RWPE2 (cell line): Measurements from ENCODE around the gene ATOH7.

Experiments used
- ATAC-seq: fragments of 200-7000 bp; cut with Tn5 transposase; 3 replicates; pipeline ENCODE4 v1.9.1; 2021; ENCODE audit warnings: low read depth
- DNase-seq: peaks from one replicate; pipeline ENCODE4 v3.0.0-alpha.2; 2020; ENCODE audit warnings: low spot score
- H3K27ac ChIP-seq: fragments of 450-650 bp; 2 replicates; pipeline ENCODE4 v1.5.1; 2017; ENCODE audit warnings: mild to moderate bottlenecking; ENCODE audit not compliant: poor library complexity, severe bottlenecking
- H3K27me3 ChIP-seq: fragments of 250-450 bp; sonication (Bioruptor Pico); 2 replicates; pipeline ENCODE4 v1.5.1; 2021; ENCODE audit warnings: mild to moderate bottlenecking, moderate library complexity; ENCODE audit not compliant: insufficient read depth, poor library complexity, severe bottlenecking
- H3K36me3 ChIP-seq: fragments of 250-450 bp; sonication (Bioruptor Pico); 2 replicates; pipeline ENCODE4 v1.5.1; 2020; ENCODE audit warnings: low read depth, mild to moderate bottlenecking, moderate library complexity
- H3K4me1 ChIP-seq: fragments of 250-450 bp; sonication (Bioruptor Pico); 2 replicates; pipeline ENCODE4 v1.5.1; 2021; ENCODE audit warnings: mild to moderate bottlenecking, moderate library complexity; ENCODE audit not compliant: insufficient read depth, poor library complexity, severe bottlenecking
- H3K4me3 ChIP-seq: fragments of 250-450 bp; sonication (Bioruptor Pico); 2 replicates; pipeline ENCODE4 v1.5.1; 2021; ENCODE audit warnings: mild to moderate bottlenecking, moderate library complexity; ENCODE audit not compliant: severe bottlenecking
- H3K9me3 ChIP-seq: fragments of 250-450 bp; sonication (Bioruptor Pico); 2 replicates; pipeline ENCODE4 v1.5.1; 2021; ENCODE audit warnings: mild to moderate bottlenecking, moderate library complexity; ENCODE audit not compliant: severe bottlenecking
- CTCF ChIP-seq: fragments of 450-650 bp; IDR thresholded peaks from one replicate; pipeline ENCODE4 v1.5.1; 2017; ENCODE audit warnings: mild to moderate bottlenecking, moderate library complexity; ENCODE audit not compliant: poor library complexity, severe bottlenecking

The ATOH7 gene

DNA sequence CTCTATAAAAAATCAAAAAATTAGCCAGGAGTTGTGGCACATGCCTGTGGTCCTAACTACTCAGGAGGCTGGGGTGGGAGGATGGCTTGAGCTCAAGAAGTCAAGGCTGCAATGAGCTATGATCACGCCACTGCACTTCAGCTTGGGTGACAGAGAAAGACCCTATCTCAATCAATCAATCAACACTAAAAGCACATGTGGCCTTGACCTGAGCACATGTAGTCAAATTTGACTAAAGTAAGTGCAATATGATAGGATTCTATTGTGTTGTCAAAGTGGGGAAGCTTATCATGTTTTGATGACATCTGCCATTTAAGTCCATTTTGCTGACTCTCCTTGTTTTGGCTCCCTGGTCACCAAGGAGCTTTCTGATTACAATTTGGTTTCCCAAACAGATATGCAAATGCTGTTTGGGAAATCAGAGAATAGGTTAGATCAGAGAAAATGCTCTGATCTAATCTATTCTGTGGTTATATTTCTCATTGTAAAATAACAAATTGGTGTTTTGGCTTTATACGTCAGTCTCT is 43.8 kb upstream of the ATOH7 start:
- no peak for DNase-seq
- no peaks in the 10 kb centered on the region for H3K27me3 ChIP-seq
- no peaks in the 10 kb centered on the region for H3K9me3 ChIP-seq
- H3K4me3 ChIP-seq: no peak overlapping the region
- no peaks in the 10 kb centered on the region for H3K36me3 ChIP-seq
- H3K27ac ChIP-seq: no peak overlapping the region
- TF ChIP-seq CTCF: no peak
- H3K4me1 ChIP-seq: no peaks in the 10 kb centered on the region
- ATAC-seq: no peak

DNA sequence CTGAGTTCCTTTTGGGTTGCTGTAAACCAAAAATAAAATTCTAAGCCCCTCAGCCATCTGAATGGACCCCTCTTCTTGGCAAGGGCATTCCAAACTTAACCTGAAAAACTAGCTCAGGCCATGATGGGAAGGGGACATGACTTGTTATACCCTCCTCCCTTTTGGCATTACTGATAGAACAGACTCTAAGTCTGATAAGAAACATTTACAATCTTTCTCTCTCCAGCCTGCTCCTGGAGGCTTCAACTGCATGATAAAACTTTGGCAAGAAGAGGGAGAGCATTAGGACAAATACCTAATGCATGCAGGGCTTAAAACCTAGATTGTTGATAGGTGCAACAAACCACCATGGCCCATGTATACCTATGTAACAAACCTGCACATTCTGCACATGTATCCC is 40.9 kb upstream of the ATOH7 start:
- no peak for DNase-seq
- ATAC-seq: no peak
- Histone ChIP-seq H3K36me3 (no peaks in the 10 kb centered on the region), H3K9me3 (no peaks in the 10 kb centered on the region), H3K4me3 (no peak overlapping the region), H3K4me1 (no peaks in the 10 kb centered on the region), H3K27ac (no peak overlapping the region), H3K27me3 (no peaks in the 10 kb centered on the region)
- TF ChIP-seq CTCF: no peak

DNA sequence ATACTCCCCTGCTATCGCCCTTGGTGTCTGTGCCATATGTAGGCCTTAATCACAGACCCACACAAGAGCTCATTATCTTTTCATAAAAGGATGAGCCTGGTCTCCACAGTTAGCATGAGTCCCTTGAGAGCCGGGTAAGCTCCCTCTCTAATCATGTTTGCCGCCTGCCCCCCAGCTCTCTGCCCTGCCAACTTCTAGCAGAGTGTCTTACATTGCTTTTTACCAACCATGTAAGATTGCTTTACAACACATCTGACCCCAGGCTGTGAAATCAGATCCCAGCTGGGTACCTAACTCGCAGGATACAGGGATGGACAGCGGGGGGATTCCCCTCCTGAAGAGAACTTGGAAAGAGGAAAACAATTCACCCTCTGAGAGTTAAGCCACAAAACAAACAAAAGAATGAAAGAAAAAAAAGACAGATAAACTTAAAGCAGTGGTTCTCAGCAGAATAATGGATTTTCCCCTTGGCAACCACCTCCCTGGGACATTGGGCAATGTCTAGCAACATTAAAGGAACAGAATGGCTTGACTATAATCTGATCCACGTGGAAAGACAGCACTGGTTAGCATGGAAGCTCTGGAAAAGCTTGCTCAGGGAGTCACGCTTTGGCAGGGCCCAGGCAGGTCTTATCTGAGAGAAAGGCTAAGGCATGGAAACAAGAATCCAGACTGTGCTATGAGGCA is 39.4 kb upstream of the ATOH7 start:
- H3K4me3 ChIP-seq: no peak overlapping the region
- H3K27me3 ChIP-seq: no peaks in the 10 kb centered on the region
- ATAC-seq: no peak
- H3K36me3 ChIP-seq: no peaks in the 10 kb centered on the region
- DNase-seq: no peak
- H3K4me1 ChIP-seq: no peaks in the 10 kb centered on the region
- no peak overlapping the region for H3K27ac ChIP-seq
- no peak for TF ChIP-seq CTCF
- H3K9me3 ChIP-seq: no peaks in the 10 kb centered on the region

DNA sequence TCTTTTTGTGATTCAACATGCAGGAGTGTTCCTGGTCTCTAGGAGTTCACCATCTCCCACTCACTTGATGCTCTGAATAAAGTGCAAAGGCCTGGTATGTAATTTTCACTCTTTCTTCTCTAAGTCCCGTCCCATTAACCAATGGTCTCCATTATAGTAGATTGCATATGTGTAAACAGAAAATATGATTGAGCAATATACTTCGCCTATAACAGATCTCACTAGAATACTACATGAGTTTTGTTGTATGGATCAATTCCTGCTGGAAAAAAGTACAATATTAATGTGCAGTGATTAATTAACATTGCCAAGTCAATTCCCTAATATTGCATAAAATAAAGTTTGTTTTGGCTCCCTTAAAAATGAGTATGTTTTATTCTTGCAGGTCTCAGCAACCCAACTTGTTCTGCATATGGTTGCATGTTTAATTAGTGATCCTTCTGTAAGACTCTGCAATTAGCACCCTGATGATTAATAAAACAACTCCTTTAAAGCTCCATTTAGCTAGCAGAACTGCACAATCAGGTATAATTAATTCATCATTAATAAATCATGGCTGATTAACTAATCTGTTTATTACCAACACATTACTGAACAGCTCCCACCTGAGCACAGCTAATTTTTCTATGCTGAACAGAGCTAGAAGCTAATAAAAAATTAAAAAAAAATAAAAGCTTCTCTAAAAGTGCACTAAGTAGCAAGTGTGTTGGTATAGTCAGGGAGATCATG is 37.8 kb upstream of the ATOH7 start:
- no peak for ATAC-seq
- Histone ChIP-seq H3K27ac (no peak overlapping the region), H3K4me1 (no peaks in the 10 kb centered on the region), H3K27me3 (no peaks in the 10 kb centered on the region), H3K4me3 (no peak overlapping the region), H3K36me3 (no peaks in the 10 kb centered on the region), H3K9me3 (no peaks in the 10 kb centered on the region)
- TF ChIP-seq CTCF: no peak
- no peak for DNase-seq
